GM23338 (cell line): ENCODE results near the gene LHX5. TPM values are rescaled to one million over a fixed set of nuclear protein-coding genes. Genes with fewer than 3 reads are reported as not detected.

Experiments used
- ATAC-seq: fragments of 200-7000 bp; cut with Tn5 transposase; 3 replicates; pipeline ENCODE4 v1.9.1; 2020
- DNase-seq: peaks from one replicate; pipeline ENCODE4 v3.0.0-alpha.2; 2015; ENCODE audit warnings: low spot score
- H2AFZ ChIP-seq: fragments of 200-600 bp; sonication (generic); 2 replicates; pipeline ENCODE4 v1.8.0; 2016; ENCODE audit warnings: antibody characterized with exemption, mild to moderate bottlenecking, moderate library complexity
- H3F3A ChIP-seq: fragments of 200-600 bp; sonication (generic); replicated peaks from 2 replicates; pipeline ENCODE4 v1.8.0; 2017; ENCODE audit warnings: antibody characterized with exemption, mixed run types, low read depth
- H3K27ac ChIP-seq: fragments of 200-600 bp; sonication (generic); 2 replicates; pipeline ENCODE4 v1.6.1; 2016; ENCODE audit warnings: low read depth
- H3K27me3 ChIP-seq: fragments of 200-600 bp; sonication (generic); 2 replicates; pipeline ENCODE4 v1.8.0; 2016; ENCODE audit warnings: mild to moderate bottlenecking, mixed run types, moderate library complexity; ENCODE audit not compliant: insufficient read depth
- H3K36me3 ChIP-seq: fragments of 200-600 bp; sonication (generic); 2 replicates; pipeline ENCODE4 v1.8.0; 2016; ENCODE audit warnings: mild to moderate bottlenecking; ENCODE audit not compliant: insufficient read depth
- H3K4me1 ChIP-seq: fragments of 200-600 bp; sonication (generic); 2 replicates; pipeline ENCODE4 v1.8.0; 2016; ENCODE audit warnings: mild to moderate bottlenecking, moderate library complexity; ENCODE audit not compliant: insufficient read depth
- H3K4me2 ChIP-seq: fragments of 200-600 bp; sonication (generic); 2 replicates; pipeline ENCODE4 v1.7.1; 2017; ENCODE audit warnings: mixed run types
- H3K4me3 ChIP-seq: fragments of 200-600 bp; sonication (generic); 2 replicates; pipeline ENCODE4 v1.6.1; 2016; ENCODE audit warnings: mixed run types
- H3K79me2 ChIP-seq: fragments of 200-600 bp; sonication (generic); replicated peaks from 2 replicates; pipeline ENCODE4 v1.8.0; 2017; ENCODE audit warnings: mild to moderate bottlenecking; ENCODE audit not compliant: insufficient read depth
- H3K9me2 ChIP-seq: fragments of 200-600 bp; sonication (generic); 2 replicates; pipeline ENCODE4 v1.8.0; 2017; ENCODE audit not compliant: insufficient read depth
- H4K20me1 ChIP-seq: fragments of 200-600 bp; sonication (generic); replicated peaks from 2 replicates; pipeline ENCODE4 v1.8.0; 2017; ENCODE audit warnings: mild to moderate bottlenecking; ENCODE audit not compliant: insufficient read depth
- H3K27ac Mint-ChIP-seq: 2 replicates; pipeline ENCODE4 v1.8.0; 2020; ENCODE audit warnings: inconsistent platforms, mild to moderate bottlenecking, moderate library complexity, mixed read lengths
- H3K27me3 Mint-ChIP-seq: 3 replicates; pipeline ENCODE4 v1.8.0; 2022; ENCODE audit warnings: low read depth, mild to moderate bottlenecking, moderate library complexity, mixed read lengths, inconsistent platforms; ENCODE audit not compliant: insufficient read depth, poor library complexity
- H3K36me3 Mint-ChIP-seq: 3 replicates; pipeline ENCODE4 v1.8.0; 2021; ENCODE audit warnings: low read depth, mild to moderate bottlenecking, inconsistent platforms, moderate library complexity, mixed read lengths
- H3K4me1 Mint-ChIP-seq: 3 replicates; pipeline ENCODE4 v1.8.0; 2020; ENCODE audit warnings: mild to moderate bottlenecking, inconsistent platforms, mixed read lengths
- H3K4me3 Mint-ChIP-seq: 3 replicates; pipeline ENCODE4 v1.8.0; 2021; ENCODE audit warnings: moderate library complexity, mild to moderate bottlenecking, inconsistent platforms, mixed read lengths
- H3K9me3 Mint-ChIP-seq: 3 replicates; pipeline ENCODE4 v1.8.0; 2020; ENCODE audit warnings: moderate library complexity, mild to moderate bottlenecking, inconsistent platforms, mixed read lengths
- JUNB ChIP-seq: IDR thresholded peaks from one replicate; pipeline ENCODE4 v1.6.1; 2016; ENCODE audit warnings: antibody characterized with exemption; ENCODE audit not compliant: unreplicated experiment
- NANOG ChIP-seq: IDR thresholded peaks from 2 replicates; pipeline ENCODE4 v1.6.1; 2016; ENCODE audit warnings: antibody characterized with exemption, borderline replicate concordance
- POLR2AphosphoS5 ChIP-seq: IDR thresholded peaks from 2 replicates; pipeline ENCODE4 v1.6.1; 2016; ENCODE audit warnings: antibody characterized with exemption, low read depth
- REST ChIP-seq: IDR thresholded peaks from one replicate; pipeline ENCODE4 v1.6.1; 2018; ENCODE audit warnings: antibody characterized with exemption; ENCODE audit not compliant: unreplicated experiment
- polyA plus RNA-seq: library from polyadenylated mRNA; unstranded; fragments of >200 nt; fragmentation: Nextera tagmentation; extraction: Ambion mirVana; gene quantifications from 2 replicates; pipeline ENCODE4 v1.2.1, GENCODE V29; 2016
- total RNA-seq: library from RNA; depleted of rRNA; stranded (reverse); fragments of >200 nt; shearing (Covaris generic); gene quantifications from 2 replicates; pipeline ENCODE4 v1.2.3, GENCODE V29; 2014
- TF ChIP-seq, protein P1 (sequence below): fragments of 250-450 bp; sonication (Bioruptor Pico); IDR thresholded peaks from 2 replicates; pipeline ENCODE4 v1.5.0; 2020; ENCODE audit warnings: mild to moderate bottlenecking, moderate library complexity
- TF ChIP-seq, protein P2 (sequence below), 2 experiments: fragments of 200-600 bp in 1 of 2; sonication (generic) in 1 of 2; conservative IDR thresholded peaks; 2 replicates each; pipeline versions ENCODE4 v1.5.1 to v1.6.1; 2016 to 2017; ENCODE audit warnings: antibody characterized with exemption in 2 of 2, low read depth in 2 of 2, mild to moderate bottlenecking in 2 of 2, moderate library complexity in 1 of 2

LHX5 gene
- total and polyA plus RNA-seq, 2 experiments from 2014 or later, result 0.18 TPM; not detected in 1

GRCh38 chr12:113422030-113422885, 49.4 kb downstream of the LHX5 start, which contains the start of gene SDSL:
Gene SDSL, plus strand, starts transcription at chr12:113422380. Its CDS starts 5,603 bp downstream, at chr12:113427983.
- Mint-ChIP-seq H3K27ac (peak within 1 kb of the TSS; percentile 21; the same call in 1 of the 2 replicates), H3K9me3 (no peaks in the 10 kb centered on the region), H3K27me3 (peaks cover 19% of the 10 kb centered on the region), H3K4me1 (peaks cover 15% of the 10 kb centered on the region), H3K4me3 (peak within 1 kb of the TSS; percentile 61), H3K36me3 (no peaks in the 10 kb centered on the region)
- H4K20me1 ChIP-seq, result no peaks in the 10 kb centered on the region
- H3K4me1 ChIP-seq, result 0 out of 2 replicates have a peak, but pooled peaks cover 8% of the 10 kb centered on the region
- no peak within 1 kb of the TSS for H3K4me3 ChIP-seq
- no peaks in the 10 kb centered on the region for H3K27me3 ChIP-seq
- no peaks in the 10 kb centered on the region for H3K36me3 ChIP-seq
- no peaks in the 10 kb centered on the region for H3K79me2 ChIP-seq
- no peaks in the 10 kb centered on the region for H3K9me2 ChIP-seq
- ATAC-seq (peak; percentile 57), DNase-seq (peak; percentile 59)
- no peak within 1 kb of the TSS for H3K27ac ChIP-seq
- TF ChIP-seq POLR2AphosphoS5, result no peak
- TF ChIP-seq, protein P1, sequence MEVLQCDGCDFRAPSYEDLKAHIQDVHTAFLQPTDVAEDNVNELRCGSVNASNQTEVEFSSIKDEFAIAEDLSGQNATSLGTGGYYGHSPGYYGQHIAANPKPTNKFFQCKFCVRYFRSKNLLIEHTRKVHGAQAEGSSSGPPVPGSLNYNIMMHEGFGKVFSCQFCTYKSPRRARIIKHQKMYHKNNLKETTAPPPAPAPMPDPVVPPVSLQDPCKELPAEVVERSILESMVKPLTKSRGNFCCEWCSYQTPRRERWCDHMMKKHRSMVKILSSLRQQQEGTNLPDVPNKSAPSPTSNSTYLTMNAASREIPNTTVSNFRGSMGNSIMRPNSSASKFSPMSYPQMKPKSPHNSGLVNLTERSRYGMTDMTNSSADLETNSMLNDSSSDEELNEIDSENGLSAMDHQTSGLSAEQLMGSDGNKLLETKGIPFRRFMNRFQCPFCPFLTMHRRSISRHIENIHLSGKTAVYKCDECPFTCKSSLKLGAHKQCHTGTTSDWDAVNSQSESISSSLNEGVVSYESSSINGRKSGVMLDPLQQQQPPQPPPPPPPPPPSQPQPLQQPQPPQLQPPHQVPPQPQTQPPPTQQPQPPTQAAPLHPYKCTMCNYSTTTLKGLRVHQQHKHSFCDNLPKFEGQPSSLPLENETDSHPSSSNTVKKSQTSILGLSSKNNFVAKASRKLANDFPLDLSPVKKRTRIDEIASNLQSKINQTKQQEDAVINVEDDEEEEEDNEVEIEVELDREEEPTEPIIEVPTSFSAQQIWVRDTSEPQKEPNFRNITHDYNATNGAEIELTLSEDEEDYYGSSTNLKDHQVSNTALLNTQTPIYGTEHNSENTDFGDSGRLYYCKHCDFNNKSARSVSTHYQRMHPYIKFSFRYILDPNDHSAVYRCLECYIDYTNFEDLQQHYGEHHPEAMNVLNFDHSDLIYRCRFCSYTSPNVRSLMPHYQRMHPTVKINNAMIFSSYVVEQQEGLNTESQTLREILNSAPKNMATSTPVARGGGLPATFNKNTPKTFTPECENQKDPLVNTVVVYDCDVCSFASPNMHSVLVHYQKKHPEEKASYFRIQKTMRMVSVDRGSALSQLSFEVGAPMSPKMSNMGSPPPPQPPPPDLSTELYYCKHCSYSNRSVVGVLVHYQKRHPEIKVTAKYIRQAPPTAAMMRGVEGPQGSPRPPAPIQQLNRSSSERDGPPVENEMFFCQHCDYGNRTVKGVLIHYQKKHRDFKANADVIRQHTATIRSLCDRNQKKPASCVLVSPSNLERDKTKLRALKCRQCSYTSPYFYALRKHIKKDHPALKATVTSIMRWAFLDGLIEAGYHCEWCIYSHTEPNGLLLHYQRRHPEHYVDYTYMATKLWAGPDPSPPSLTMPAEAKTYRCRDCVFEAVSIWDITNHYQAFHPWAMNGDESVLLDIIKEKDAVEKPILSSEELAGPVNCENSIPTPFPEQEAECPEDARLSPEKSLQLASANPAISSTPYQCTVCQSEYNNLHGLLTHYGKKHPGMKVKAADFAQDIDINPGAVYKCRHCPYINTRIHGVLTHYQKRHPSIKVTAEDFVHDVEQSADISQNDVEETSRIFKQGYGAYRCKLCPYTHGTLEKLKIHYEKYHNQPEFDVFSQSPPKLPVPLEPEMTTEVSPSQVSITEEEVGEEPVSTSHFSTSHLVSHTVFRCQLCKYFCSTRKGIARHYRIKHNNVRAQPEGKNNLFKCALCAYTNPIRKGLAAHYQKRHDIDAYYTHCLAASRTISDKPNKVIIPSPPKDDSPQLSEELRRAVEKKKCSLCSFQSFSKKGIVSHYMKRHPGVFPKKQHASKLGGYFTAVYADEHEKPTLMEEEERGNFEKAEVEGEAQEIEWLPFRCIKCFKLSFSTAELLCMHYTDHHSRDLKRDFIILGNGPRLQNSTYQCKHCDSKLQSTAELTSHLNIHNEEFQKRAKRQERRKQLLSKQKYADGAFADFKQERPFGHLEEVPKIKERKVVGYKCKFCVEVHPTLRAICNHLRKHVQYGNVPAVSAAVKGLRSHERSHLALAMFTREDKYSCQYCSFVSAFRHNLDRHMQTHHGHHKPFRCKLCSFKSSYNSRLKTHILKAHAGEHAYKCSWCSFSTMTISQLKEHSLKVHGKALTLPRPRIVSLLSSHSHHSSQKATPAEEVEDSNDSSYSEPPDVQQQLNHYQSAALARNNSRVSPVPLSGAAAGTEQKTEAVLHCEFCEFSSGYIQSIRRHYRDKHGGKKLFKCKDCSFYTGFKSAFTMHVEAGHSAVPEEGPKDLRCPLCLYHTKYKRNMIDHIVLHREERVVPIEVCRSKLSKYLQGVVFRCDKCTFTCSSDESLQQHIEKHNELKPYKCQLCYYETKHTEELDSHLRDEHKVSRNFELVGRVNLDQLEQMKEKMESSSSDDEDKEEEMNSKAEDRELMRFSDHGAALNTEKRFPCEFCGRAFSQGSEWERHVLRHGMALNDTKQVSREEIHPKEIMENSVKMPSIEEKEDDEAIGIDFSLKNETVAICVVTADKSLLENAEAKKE, result no peak
- TF ChIP-seq, protein P2, sequence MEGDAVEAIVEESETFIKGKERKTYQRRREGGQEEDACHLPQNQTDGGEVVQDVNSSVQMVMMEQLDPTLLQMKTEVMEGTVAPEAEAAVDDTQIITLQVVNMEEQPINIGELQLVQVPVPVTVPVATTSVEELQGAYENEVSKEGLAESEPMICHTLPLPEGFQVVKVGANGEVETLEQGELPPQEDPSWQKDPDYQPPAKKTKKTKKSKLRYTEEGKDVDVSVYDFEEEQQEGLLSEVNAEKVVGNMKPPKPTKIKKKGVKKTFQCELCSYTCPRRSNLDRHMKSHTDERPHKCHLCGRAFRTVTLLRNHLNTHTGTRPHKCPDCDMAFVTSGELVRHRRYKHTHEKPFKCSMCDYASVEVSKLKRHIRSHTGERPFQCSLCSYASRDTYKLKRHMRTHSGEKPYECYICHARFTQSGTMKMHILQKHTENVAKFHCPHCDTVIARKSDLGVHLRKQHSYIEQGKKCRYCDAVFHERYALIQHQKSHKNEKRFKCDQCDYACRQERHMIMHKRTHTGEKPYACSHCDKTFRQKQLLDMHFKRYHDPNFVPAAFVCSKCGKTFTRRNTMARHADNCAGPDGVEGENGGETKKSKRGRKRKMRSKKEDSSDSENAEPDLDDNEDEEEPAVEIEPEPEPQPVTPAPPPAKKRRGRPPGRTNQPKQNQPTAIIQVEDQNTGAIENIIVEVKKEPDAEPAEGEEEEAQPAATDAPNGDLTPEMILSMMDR (conservative IDR thresholded peaks at IDR 0.05; ENCODE audit: low read depth in 2 of 2), result no peak
- TF ChIP-seq JUNB, result no peak
- no peak for TF ChIP-seq NANOG
- TF ChIP-seq REST, result peak; percentile 8
- 0 out of 2 replicates have a peak, but pooled peaks cover 3% of the 10 kb centered on the region for H3F3A ChIP-seq
- H3K4me2 ChIP-seq, result no peak within 1 kb of the TSS
- peak within 1 kb of the TSS; percentile 85; the same call in 1 of the 2 replicates for H2AFZ ChIP-seq
